ENCODE results near the gene LMLN. TPM values are rescaled to one million over a fixed set of nuclear protein-coding genes. Genes with fewer than 3 reads are reported as not detected.

The LMLN gene
- total and polyA plus RNA-seq, 2 of the 8 experiments (the other 6 are each of a cell fraction or from before 2014, with no cell fraction given) = 3.9 to 5.0 TPM

GRCh38 chr3:197959891-197960693, at the start of gene LMLN (continued):
- TF ChIP-seq GABPA (IDR thresholded peaks at IDR 0.05; ENCODE audit: borderline replicate concordance, insufficient read depth, low read length) = no peak
- peak; percentile 84 to 93 for TF ChIP-seq SIN3A (conservative IDR thresholded peaks at IDR 0.05 in 1 of 2, IDR thresholded peaks at IDR 0.05 in 1 of 2; ENCODE audit: low read depth in 1 of 2, low read length in 2 of 2)
- TF ChIP-seq POU5F1 (IDR thresholded peaks at IDR 0.05; ENCODE audit: low read depth, low read length) = no peak
- peak; percentile 92 for TF ChIP-seq PHF8 (conservative IDR thresholded peaks at IDR 0.05; ENCODE audit: low read depth, low read length)
- TF ChIP-seq HDAC2 (IDR thresholded peaks at IDR 0.05; ENCODE audit: borderline replicate concordance in 1 of 2, low read depth in 2 of 2, low read length in 2 of 2) = peak in 1 of 2 experiments; percentile 71; a peak in 1 of 4 replicates
- TF ChIP-seq HDAC6 (IDR thresholded peaks at IDR 0.05; ENCODE audit: low read depth, low read length) = no peak
- TF ChIP-seq SIRT6 (IDR thresholded peaks at IDR 0.05; ENCODE audit: low read length) = no peak
- TF ChIP-seq BCL11A (IDR thresholded peaks at IDR 0.05; ENCODE audit: low read depth in 2 of 2, low read length in 2 of 2) = no peak
- TF ChIP-seq EP300 (IDR thresholded peaks at IDR 0.05; ENCODE audit: borderline replicate concordance in 1 of 2, low read depth in 2 of 2, low read length in 2 of 2) = no peak
- no peak for TF ChIP-seq BRCA1 (IDR thresholded peaks at IDR 0.05; ENCODE audit: low read depth, low read length)
- peak; percentile 11; the same call in 1 of the 2 replicates for TF ChIP-seq CHD2 (IDR thresholded peaks at IDR 0.05; ENCODE audit: low read length)
- peak; percentile 70 for TF ChIP-seq ASH2L (IDR thresholded peaks at IDR 0.05; ENCODE audit: low read length)
- TF ChIP-seq SP1 (IDR thresholded peaks at IDR 0.05; ENCODE audit: low read depth, low read length) = peak; percentile 42; the same call in 1 of the 2 replicates
- peak; percentile 18; the same call in 1 of the 2 replicates for TF ChIP-seq KDM5A (IDR thresholded peaks at IDR 0.05; ENCODE audit: low read length)
- TF ChIP-seq EGR1 (IDR thresholded peaks at IDR 0.05; ENCODE audit: borderline replicate concordance, low read depth, low read length) = no peak
- peak; percentile 81 for TF ChIP-seq KDM4A (IDR thresholded peaks at IDR 0.05; ENCODE audit: low read depth, low read length, severe bottlenecking)
- TF ChIP-seq RXRA (IDR thresholded peaks at IDR 0.05; ENCODE audit: insufficient read depth, low read depth, low read length) = no peak
- no peak for TF ChIP-seq JUN (IDR thresholded peaks at IDR 0.05; ENCODE audit: low read depth, low read length)
- peak; percentile 46 for TF ChIP-seq MAX (IDR thresholded peaks at IDR 0.05)
- TF ChIP-seq RNF2 (IDR thresholded peaks at IDR 0.05; ENCODE audit: borderline replicate concordance, low read depth, low read length, missing control alignments, poor library complexity, severe bottlenecking) = no peak
- no peak for TF ChIP-seq NANOG (IDR thresholded peaks at IDR 0.05; ENCODE audit: insufficient read depth, low read depth, low read length, poor library complexity, severe bottlenecking)
- TF ChIP-seq CTBP2 (IDR thresholded peaks at IDR 0.05; ENCODE audit: borderline replicate concordance, insufficient read depth, insufficient read length, low read length) = no peak

Measured in H1 (cell line).